ENCODE data around the gene KCNJ9.

The KCNJ9 gene

DNA sequence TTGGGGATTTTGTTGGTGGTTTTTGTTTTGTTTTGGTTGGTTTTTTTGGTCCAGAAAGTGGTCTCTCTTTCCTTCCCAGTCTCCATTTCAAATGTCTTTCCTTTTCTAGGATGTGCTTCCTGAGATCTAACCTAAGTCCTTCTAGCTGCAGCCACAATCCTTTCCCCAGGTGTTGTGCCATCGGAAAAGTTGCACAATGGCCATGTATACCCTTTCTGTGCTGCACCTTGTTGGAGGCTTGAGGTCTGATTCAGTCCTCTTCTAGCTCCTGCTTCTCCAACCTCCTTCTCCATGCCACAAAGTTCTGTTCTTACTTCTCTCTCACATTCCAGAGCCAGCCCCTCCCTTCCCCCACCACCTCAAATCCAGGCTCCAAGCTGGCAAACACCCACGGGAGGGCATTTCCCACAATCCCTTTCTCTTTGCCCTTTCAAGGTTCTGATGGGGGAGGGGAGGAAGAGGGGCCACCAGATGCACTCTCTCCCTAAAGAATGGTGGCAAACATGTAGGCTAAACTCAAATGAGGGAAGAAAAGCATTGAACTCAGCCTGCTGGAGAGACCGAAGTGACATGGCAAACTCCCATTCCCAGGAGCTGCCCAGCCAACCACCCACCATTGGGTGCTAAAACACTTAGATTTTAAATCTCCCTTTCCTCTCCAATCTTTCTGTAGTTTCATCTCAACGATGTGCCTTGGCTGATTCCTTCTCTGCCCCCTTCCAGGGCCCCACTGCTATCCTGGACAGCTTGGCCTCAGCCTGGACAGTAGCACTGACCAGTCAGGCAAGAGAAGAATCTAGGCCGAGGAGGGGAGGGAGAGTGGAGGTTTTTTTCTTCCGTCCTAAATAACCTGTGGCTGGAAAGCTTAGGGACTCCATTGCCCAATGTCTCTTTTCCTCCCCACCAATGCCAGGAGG lies 14.3 kb upstream of the KCNJ9 start:
- DNase-seq: no peak

DNA sequence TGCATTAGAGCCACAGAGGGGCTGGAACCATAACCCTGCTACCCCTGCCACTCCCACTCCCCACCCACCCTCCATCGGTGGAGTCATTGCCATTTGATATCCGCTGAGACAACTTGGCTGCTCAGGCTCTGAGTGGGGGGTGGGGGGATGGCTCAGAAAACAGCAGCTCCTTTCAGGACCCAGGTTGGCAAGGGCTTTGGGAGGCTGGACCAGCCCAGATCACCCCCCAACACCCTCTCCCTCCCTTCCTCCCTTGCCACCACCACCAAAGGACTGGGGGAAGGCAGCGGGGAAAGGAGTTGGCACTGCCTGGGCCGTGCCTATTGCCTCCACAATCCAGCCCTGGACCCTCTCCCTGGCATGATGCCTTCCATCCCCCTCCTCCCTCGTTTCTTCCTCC lies 13.1 kb upstream of the KCNJ9 start:
- DNase-seq: no peak

DNA sequence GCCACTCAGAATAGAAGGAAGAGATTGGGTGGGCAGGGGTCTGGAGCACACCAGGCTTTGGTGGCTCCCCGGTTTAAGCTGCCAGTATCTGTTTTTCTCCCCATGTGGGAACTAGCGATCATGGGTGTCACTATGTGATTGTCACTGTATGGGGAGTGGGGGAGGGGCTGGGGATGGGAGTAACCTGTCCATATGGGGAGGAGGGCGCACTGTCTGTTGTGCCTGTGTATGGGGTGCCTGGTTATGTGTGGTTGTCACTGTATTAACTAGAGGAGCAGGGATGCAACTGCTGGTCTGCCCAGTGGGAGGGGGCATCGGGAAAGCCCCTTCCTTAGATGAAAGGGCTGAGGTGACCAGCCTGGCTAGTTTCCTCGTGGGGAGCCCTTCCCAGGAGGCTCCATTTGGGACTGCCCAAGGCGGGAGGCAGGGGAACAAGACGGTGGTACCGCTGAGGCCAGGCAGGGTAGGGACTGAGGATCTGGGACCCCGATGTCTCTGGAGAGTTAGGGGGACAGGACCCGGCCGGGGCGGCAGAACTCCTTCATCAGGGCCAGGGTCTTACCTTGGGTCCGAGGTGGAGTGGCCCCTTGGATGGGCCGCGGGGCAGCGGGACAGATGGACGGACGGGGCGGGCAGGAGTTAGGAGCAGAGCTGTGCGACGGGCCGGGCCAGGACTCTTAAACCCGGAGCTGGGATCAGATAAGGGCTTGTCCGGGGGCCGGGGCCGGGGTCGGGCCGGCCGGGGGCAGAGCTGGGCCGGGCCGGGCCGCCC lies 11.7 kb upstream of the KCNJ9 start, which contains the start of gene KCNJ10:
KCNJ10 (minus strand) TSS at position 701 of the 772 bp plus-strand sequence. CDS start 27,628 bp downstream, outside the sequence.
- no peak for DNase-seq

DNA sequence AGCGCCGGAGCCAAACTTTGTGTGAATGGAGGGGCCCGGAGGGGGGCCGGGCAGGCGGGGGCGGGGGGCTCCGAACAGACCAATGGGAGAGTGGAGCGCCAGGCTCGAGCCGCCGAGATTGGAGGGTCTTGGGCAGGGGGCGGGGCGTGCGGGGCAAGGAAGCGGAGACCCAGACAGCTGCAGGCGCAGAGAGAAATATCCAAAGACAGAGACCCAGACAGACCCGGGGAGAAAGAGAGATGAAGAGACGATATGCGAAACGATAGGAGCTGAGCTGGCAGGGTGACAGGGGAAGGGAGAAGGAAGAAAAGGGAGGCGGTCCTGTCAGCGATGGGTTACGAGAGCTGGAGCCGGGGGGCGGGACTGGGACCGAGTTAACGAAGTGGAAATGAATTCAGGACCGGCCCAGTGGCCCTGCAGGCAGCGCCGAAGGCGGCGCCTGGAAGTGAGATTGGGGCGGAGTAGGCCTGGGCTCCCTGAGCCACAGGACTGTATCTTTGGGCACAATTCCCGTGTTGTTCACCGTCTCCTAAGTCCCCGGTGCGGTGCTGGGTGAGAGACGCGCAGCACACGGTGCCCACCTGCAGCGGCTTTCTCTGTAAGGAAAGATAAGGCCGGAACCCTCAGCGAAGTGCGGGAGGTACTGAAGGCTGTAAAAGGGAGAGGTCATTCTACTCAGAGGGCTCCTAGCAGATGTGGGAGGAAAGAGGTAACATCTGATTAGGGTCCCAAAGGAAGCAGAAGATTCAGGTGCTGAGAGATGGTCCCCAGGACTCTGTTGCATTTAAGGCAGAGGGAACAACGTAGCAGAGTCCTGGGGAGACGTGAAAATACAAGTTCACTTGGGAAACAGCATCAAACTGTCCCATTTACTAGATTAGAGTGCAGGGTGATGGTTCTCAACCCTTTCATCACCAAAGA lies 10.8 kb upstream of the KCNJ9 start:
- peak; percentile 61 for DNase-seq

DNA sequence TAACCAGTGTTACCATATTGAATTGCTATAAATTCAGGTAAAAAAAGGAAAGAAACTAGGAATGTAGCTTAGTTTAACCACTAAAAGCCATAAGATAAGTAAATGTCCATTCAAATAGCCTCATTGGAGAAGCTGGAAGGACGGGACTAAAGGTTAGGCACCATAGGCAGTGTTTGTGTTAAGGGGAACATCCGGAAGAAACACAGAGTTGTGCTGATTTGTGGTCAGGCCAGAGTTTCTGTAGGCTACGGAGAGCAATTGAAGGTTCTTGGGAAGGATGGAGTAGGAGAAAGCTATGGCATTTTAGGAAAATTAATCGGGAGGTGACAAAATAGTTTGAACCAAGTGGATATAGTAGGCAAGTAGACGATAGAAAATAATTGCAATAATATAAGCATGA lies 10.0 kb upstream of the KCNJ9 start:
- no peak for DNase-seq

DNA sequence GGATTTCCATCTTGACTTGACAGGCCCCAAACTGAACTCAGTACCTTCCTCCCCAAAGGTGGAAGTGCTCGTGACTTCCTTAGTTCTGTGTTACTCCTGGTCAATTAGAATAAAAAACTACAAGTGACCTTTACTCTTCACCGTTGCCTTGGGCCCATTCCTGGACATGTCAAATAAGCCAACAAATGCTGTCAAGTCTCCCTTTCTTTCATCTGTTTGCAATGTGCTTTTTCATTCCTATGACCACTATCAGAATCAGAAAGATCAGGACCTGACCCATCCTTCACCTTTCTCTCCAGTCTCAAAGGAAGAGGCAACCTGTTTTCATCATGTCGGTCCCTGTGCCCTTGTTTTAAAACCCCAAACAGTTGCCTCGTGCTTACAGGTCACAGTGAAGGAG lies 6.5 kb upstream of the KCNJ9 start:
- DNase-seq: no peak

DNA sequence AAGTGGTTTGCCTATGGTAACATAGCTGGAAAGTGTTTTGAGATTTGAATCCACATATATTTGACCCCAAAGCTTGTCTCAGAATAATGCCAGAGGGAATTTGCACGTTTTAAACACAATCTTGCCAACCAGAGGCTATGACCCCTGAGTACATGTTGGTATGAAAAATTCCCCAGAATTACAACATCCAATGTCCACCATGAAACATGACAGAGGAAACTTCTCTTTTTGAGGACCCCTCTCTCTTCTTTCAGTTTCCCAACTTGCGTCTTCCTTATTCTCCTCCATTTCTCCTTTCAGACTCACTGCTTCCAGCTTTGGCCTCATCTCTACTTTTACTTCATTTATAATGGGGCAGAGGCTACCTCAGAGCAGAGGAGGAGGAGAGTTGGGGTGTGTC lies 5.5 kb upstream of the KCNJ9 start:
- no peak for DNase-seq

DNA sequence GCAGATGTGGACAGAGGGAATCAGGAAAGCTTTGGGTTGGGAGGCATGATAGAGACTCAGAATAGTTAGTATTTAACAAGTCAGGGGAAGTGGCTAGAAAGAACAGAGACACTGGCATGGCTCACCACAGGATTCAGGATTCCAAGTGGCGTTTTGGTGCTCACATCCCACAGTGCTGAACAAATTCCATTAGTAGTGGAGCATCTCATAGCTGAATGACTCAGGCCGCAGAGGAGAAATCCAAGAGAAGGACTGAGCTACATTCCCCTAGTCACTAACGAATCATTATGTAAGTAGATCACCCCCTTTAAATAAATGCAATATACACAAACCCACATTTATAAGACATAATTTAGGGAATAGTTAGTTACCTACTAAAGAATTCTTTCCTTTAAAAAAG lies 5.0 kb upstream of the KCNJ9 start:
- peak; percentile 18 for DNase-seq

DNA sequence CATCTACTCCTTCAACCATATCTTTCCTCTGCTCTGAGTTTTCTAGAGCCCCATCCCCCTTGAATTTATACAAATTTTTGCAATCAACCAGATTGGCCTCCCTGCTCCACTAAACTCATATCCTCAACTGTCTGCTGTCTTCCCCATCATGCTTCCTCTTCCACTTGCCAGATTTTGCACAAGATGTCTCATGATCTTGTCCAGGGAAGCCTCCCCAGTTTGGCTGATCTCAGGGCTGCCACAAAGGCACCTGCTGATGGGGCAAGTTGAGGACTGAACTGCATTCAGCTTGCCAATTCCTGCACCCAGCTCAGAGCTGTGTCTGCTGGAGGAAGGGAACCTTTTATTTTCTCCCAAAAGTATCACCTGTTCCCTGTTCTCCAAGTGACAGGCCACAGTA lies 3.9 kb upstream of the KCNJ9 start:
- no peak for DNase-seq

DNA sequence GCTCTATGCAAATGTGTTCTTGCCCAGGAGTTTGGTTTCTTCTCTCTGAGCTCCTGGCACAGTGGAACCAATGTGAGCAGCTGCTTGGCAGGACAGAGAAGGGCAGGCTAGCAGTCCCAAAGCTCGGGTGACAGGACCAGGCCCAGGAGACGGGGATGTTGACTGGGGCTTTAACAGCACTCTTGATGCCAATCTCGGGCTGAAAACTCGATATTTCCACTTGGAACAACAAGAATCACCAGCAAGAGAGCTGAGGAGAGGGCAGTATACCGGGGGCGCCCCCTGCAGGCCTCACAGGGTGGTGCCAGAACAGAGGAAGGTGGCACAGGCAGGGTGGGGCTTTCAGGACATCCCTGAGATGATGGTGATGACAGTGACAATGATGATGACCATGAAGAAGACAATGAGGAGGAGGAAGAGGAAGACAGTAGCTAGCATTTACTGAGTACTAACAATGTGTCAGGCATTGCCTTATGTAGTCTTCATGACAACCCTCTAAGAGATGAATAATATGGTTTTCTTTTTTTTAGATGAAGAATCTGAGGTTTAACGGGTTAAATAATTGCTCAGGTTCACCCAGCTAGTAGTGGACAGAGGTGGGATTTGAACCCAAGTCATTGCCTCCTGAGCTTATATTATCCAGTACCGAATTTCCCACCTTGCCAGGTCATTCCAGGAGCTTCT lies 2.7 kb upstream of the KCNJ9 start:
- peak; percentile 19 for DNase-seq

DNA sequence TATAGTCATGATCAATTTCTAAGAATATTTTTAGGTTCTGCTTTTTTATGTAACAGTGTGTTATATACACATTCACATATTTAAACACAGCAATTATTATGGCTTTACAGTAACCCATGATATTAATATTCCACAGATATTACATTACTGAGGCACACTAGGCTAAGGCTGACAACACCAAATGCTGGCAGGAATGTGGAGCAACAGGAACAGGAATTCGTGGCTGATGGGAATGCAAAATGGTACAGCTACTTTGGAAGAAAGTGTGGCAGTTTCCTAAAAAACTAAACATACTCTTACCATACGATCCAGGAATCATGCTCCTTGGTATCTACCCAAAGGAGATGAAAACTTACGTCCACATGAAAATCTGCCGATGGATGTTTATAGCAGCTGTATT lies 1.9 kb upstream of the KCNJ9 start:
- no peak for DNase-seq

DNA sequence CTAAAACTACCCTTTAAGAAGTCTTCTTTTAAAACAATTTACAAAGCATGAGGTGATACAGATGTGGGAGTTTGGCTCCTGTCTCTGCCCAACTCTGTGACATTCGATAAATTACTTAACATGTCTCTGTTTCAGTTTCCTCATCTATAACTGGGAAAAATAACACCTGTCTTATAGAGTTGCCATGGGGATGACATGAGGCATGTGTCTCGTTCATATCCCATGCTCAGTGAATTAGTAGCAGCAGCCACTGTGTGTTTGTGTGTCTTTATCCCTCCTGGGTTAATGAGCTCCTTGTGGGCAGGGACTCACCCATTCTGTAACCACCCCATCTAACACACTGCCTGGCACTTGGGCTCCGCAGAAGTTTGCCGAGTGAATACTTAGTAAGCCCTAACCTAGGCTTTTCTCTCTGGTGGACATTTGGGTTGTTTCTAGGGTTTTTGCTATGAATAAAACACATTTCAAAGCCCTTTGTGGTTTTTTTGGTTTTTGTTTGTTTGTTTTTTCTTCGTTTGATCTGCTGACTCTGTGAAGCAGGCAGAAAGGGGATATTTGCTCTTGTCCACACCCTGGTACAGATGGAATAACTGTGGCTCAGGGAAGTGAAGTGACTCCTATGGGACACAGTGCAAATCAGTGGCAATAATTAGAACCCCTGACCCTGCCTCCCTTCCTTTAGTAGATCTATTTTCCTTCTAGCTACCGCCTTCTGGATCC lies 797 bp upstream of the KCNJ9 start:
- no peak for DNase-seq

DNA sequence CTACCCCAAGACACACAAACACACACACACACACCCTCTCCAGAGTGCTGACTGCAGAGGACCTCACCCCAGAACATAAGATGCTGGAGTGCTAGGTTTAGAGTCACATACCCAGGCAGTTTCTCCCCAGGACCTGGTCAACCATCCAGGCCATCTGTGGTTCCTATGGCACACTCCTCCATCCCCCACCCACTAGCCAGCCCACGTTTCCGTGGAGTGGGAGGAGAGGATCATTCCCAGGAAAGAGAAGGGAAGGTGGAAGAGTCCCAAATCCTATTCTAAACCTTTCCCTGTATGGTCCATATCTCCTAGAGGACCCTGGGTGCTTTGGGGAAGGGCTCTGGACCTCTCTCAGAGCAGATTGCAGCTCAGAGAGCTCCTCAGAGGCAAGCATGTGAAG lies 1.1 kb downstream of the KCNJ9 start:
- no peak for DNase-seq

DNA sequence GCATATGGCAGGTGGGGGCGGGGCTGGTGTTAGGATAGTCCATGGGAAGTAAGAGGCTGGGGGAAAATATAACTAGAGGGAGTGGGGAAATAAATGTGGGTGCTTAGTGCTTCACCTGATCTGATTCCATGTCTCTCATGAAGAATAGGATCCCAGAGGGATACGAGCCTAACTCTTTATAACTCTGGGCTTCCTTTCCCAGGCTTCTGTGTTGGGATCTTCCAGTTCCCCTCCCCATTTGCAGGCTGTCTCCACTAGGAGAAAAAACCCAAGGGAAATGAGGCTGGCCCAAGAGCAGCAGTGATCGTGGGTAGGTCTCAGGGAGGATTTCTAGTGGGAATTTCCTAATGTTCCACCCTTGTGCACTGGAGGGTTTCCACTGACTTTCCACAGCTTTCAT lies 1.6 kb downstream of the KCNJ9 start:
- no peak for DNase-seq

DNA sequence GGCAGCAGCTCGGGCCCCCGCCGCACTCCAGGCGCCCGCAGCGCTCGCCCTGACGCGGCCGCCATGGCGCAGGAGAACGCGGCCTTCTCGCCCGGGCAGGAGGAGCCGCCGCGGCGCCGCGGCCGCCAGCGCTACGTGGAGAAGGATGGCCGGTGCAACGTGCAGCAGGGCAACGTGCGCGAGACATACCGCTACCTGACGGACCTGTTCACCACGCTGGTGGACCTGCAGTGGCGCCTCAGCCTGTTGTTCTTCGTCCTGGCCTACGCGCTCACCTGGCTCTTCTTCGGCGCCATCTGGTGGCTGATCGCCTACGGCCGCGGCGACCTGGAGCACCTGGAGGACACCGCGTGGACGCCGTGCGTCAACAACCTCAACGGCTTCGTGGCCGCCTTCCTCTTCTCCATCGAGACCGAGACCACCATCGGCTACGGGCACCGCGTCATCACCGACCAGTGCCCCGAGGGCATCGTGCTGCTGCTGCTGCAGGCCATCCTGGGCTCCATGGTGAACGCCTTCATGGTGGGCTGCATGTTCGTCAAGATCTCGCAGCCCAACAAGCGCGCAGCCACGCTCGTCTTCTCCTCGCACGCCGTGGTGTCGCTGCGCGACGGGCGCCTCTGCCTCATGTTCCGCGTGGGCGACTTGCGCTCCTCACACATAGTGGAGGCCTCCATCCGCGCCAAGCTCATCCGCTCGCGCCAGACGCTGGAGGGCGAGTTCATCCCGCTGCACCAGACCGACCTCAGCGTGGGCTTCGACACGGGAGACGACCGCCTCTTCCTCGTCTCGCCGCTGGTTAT lies 2.8 kb downstream of the KCNJ9 start:
- DNase-seq: peak; percentile 18

DNA sequence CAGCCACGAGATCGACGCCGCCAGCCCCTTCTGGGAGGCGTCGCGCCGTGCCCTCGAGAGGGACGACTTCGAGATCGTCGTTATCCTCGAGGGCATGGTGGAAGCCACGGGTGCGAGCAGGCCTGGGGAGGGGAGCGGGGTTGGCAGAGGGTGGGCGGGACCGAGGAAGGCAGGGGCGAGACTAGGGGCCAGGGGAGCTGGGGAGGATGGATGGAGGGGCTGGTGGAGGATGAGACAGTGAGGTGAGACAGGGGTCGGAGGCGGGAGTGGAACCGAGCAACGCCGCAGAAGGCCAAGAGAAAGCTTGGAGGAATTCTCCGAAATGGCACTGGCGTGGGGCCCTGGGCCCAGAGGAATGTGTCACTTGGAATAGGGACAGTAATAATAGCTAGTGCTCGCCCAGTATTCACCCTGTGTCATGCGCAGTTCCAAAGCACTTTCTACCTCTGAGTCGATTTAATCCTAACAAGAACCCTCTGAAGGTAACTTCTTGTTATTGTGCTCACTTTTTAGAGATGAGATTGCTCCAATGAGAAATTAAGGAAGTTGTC lies 3.5 kb downstream of the KCNJ9 start:
- no peak for DNase-seq

DNA sequence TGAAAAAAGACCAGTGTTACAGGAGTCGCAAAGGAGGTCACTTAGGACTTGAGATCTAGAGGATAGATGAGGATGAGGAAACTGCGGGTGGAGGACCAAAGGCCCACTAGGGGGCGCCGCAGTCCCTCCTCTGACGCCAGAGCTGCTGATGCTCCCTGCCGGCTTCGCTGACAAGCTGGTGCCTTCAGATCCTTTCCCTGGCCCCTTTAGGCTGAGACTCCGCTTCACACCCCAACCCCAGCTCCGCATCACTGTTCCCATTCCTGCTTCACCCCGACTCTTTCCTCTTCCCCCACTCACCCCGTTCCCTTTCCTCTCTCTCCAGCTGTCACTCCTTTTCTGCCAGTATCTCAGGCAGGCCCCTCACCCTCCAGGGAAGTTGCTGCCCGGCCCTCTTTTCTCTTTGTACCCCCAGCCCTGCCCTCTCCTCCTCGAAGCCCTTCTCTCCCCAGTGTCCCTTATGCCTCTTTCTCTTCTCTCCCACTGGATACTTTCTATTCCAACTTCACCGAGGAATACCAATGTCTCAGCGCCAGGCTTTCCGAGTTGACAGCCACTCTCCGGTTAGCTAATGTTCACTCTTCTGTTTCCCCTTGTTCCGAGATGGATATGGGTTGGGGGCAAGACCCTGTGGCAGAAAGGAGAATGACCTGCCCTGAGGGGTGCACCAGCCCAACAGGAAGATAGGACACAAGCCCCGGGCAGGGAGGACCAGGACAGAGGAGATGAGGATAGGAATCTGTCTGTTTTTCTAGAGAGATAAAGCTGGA lies 4.5 kb downstream of the KCNJ9 start:
- DNase-seq: peak; percentile 63

DNA sequence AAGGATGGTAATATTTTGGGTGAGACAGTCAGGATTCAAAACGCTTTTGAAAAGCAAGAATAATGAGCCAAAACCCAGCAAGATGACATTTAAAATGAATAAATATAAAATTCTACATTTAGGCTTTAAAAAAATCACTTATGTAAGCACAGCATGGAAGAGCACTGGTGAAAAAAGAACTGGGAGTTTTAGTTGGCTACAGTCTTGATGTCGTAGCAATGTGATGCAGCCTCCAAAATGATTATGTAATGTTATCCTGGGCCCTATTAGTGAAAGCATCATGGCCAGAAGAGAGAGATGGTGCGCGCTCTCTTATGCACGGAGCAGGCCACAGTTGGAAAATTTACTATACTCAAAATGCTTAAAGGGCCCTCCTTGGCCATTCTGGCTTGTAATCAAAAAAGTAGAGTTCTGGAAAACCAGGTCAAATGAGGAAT lies 5.1 kb downstream of the KCNJ9 start:
- no peak for DNase-seq

DNA sequence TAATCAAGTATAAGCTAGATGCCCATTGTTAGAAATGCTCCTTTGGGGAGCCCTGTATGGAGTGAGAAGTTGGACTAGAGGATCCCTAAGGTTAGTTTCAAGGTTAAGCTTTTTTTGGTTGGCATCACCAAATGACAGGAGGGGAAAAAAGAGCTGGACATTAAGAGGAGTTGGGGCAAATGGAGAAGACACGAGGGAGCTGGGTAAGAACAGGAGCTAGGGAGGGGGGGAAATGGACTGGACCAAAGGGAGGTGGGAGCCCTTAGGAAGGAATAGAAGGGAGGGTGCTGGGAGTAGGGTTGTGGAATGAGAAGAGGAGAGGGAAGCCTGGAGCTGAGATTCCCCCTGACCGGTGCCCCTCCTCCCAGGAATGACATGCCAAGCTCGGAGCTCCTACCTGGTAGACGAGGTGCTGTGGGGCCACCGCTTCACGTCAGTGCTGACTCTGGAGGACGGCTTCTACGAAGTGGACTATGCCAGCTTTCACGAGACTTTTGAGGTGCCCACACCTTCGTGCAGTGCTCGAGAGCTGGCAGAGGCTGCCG lies 5.9 kb downstream of the KCNJ9 start:
- DNase-seq: no peak

Data from fibroblast of skin of right biceps (primary cell).